Activated CD8-positive, alpha-beta T cell treated with anti-CD3 and anti-CD28 coated beads for 36 hours (primary cell): ENCODE measurements around the gene PDE6H. TPM values are rescaled to one million over a fixed set of nuclear protein-coding genes. Genes with fewer than 3 reads are reported as not detected.

Experiments used
- ATAC-seq: fragments of 200-7000 bp; cut with Tn5 transposase; one replicate; pipeline ENCODE4 v1.10.0; 2021; ENCODE audit warnings: mild to moderate bottlenecking, moderate library complexity
- CTCF ChIA-PET: fragments of 350-600 bp; sonication (Branson Sonifier 250); formaldehyde crosslinking; loops from one replicate; lab custom pipeline; 2021; ENCODE audit warnings: antibody characterized with exemption; lab: Charles Lee
- POLR2A ChIA-PET: fragments of 350-600 bp; sonication (Branson Sonifier 250); formaldehyde crosslinking; loops from one replicate; lab custom pipeline; 2021; ENCODE audit warnings: antibody characterized with exemption; lab: Charles Lee
- DNase-seq: peaks from one replicate; pipeline ENCODE4 v3.0.0-alpha.2; 2020
- H3K27ac Mint-ChIP-seq: one replicate; pipeline ENCODE4 v1.8.0; 2021; ENCODE audit warnings: mild to moderate bottlenecking, mixed read lengths
- H3K27me3 Mint-ChIP-seq: one replicate; pipeline ENCODE4 v1.8.0; 2021; ENCODE audit warnings: mixed read lengths
- H3K36me3 Mint-ChIP-seq: one replicate; pipeline ENCODE4 v1.8.0; 2021; ENCODE audit warnings: low read depth, mixed read lengths
- H3K4me1 Mint-ChIP-seq: one replicate; pipeline ENCODE4 v1.8.0; 2021; ENCODE audit warnings: low read depth, mixed read lengths
- H3K4me3 Mint-ChIP-seq: one replicate; pipeline ENCODE4 v1.8.0; 2021; ENCODE audit warnings: mild to moderate bottlenecking, moderate library complexity, mixed read lengths
- H3K9me3 Mint-ChIP-seq: one replicate; pipeline ENCODE4 v1.8.0; 2021; ENCODE audit warnings: mixed read lengths
- intact Hi-C: fragments of 100-400 bp; cut with micrococcal nuclease; formaldehyde crosslinking; loops from one replicate; pipeline ENCODE4 v1.10.0; 2022
- total RNA-seq, 2 experiments: library from RNA; stranded (reverse); gene quantifications; one replicate each; pipeline ENCODE4 v1.2.3, GENCODE V29; 2021
- TF ChIP-seq, protein P1 (sequence below): fragments of 200-600 bp; IDR thresholded peaks from one replicate; pipeline ENCODE4 v1.8.0; 2022; ENCODE audit warnings: antibody characterized with exemption, mild to moderate bottlenecking

PDE6H gene
- total RNA-seq, 2 experiments from 2014 or later: not detected

DNA sequence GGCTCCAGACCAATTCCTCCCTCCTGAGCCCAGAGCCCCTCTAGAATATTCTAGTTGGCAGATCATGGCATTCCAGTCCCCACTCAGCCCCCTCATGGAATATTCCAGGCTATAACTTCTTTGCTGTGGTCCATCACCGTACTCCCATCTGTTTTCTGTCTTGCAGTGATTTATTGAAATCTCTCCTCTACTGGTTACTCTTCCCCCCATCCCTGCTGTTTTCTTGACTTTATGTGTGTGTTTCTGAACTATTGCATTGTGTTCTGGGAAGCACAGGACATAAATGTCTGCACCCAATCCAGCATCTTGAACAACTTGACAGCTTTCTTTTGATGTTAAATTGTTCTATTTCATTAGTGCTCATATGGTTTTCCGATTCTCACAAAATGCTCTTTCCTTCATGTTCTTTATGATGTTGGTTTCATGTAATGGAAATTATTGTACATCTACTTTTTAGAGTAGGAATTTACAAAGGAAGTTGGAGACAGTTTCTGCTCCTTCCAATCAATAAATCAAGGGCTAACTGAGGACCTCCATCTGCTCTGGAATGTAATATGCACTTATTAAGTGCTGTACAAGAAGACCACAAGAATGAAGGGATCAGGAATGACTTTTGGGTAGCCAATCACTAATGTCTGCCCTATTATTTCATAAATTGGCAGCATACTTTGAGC lies 26.3 kb downstream of the PDE6H start:
- ChIA-PET POLR2A (no interaction called here), CTCF (interaction anchor here (2.3 kb wide), 1 partner anchor 153 kb away, joined by 9 read pairs; no protein-coding TSS in a partner anchor)
- no peaks in the 10 kb centered on the region for H3K36me3 Mint-ChIP-seq
- no peak overlapping the region for H3K4me3 Mint-ChIP-seq
- DNase-seq (no peak), ATAC-seq (no peak)
- TF ChIP-seq, protein P1, sequence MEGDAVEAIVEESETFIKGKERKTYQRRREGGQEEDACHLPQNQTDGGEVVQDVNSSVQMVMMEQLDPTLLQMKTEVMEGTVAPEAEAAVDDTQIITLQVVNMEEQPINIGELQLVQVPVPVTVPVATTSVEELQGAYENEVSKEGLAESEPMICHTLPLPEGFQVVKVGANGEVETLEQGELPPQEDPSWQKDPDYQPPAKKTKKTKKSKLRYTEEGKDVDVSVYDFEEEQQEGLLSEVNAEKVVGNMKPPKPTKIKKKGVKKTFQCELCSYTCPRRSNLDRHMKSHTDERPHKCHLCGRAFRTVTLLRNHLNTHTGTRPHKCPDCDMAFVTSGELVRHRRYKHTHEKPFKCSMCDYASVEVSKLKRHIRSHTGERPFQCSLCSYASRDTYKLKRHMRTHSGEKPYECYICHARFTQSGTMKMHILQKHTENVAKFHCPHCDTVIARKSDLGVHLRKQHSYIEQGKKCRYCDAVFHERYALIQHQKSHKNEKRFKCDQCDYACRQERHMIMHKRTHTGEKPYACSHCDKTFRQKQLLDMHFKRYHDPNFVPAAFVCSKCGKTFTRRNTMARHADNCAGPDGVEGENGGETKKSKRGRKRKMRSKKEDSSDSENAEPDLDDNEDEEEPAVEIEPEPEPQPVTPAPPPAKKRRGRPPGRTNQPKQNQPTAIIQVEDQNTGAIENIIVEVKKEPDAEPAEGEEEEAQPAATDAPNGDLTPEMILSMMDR: no peak
- H3K9me3 Mint-ChIP-seq: no peaks in the 10 kb centered on the region
- intact Hi-C loops: loop anchor here (5.0 kb wide), 1 partner anchor 277 kb away; no protein-coding TSS in a partner anchor
- H3K27ac Mint-ChIP-seq: no peak overlapping the region
- H3K27me3 Mint-ChIP-seq: peaks cover 10% of the 10 kb centered on the region
- peaks cover 16% of the 10 kb centered on the region for H3K4me1 Mint-ChIP-seq

DNA sequence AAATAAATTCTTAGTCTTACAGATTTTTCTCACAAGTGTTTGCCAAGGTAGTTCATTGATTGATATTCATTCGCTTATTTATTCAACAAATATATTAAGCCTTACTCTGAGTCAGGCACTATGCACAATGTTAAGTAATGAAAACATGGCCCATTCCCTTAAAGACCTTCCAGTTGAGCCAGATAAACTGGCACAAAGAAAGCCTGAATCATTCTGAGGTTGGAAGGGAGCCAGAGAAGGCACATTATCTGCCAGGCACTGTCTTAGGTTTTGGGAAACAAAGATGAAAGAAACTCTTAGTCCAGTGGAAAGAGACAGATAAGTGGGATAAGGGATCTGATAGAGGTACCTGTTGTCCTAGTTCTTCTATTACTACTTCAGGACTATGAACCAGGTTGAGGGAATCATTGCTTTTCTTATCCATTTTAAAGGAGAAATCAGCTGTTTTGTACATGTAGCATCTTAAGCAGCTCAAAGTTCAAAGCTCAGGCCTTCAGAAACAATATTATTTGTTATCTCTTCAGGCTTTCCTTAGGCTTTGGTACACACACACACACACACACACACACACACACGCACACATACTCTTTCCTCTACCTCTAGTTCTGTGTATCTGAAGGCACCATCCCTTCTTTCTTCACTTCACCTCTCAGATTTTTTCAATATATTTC lies 27.0 kb downstream of the PDE6H start:
- ChIA-PET CTCF (interaction anchor here (0.7 to 2.3 kb wide), 2 partner anchors 154 to 222 kb away, joined by 3 to 9 read pairs; partner anchors contain the start of gene RERG), POLR2A (no interaction called here)
- Mint-ChIP-seq H3K4me1 (peaks cover 9% of the 10 kb centered on the region), H3K9me3 (no peaks in the 10 kb centered on the region), H3K36me3 (no peaks in the 10 kb centered on the region), H3K27me3 (peaks cover 10% of the 10 kb centered on the region), H3K27ac (no peak overlapping the region), H3K4me3 (no peak overlapping the region)
- DNase-seq: no peak
- no peak for ATAC-seq
- intact Hi-C loops: loop anchor here (5.0 to 10.0 kb wide), 2 partner anchors 225 to 278 kb away; partner anchors contain the start of gene RERG
- TF ChIP-seq, protein P1: no peak

DNA sequence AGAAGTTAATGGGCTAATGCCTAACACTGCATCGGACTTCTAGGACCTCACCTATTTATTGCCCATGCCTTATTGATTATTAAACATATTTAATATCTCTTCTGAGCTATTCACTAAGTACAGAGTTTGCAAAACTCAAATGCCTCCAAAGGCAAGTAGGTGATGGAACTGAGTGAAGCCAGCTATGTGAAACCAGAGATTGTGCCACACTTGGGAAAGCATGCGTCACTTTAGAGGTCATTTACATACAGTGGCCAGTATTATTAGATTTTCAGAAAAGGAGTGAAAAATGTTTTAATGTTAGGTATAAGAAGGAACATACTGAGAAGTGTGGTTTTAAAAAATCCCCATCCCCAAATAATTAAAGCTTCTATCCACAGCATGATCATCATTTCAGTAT lies 27.7 kb downstream of the PDE6H start:
- Mint-ChIP-seq H3K9me3 (no peaks in the 10 kb centered on the region), H3K4me3 (no peak overlapping the region), H3K27ac (no peak overlapping the region), H3K4me1 (peaks cover 1% of the 10 kb centered on the region), H3K27me3 (peaks cover 10% of the 10 kb centered on the region), H3K36me3 (no peaks in the 10 kb centered on the region)
- intact Hi-C loops: loop anchor here (10.0 kb wide), 1 partner anchor 224 kb away; the partner anchor contains the start of gene RERG
- CTCF ChIA-PET: interaction anchor here (0.7 to 2.3 kb wide), 4 partner anchors 65 to 221 kb away, joined by 3 to 9 read pairs (median 3); partner anchors contain the start of gene RERG
- ATAC-seq: no peak
- POLR2A ChIA-PET: no interaction called here
- no peak for DNase-seq
- TF ChIP-seq, protein P1: no peak

DNA sequence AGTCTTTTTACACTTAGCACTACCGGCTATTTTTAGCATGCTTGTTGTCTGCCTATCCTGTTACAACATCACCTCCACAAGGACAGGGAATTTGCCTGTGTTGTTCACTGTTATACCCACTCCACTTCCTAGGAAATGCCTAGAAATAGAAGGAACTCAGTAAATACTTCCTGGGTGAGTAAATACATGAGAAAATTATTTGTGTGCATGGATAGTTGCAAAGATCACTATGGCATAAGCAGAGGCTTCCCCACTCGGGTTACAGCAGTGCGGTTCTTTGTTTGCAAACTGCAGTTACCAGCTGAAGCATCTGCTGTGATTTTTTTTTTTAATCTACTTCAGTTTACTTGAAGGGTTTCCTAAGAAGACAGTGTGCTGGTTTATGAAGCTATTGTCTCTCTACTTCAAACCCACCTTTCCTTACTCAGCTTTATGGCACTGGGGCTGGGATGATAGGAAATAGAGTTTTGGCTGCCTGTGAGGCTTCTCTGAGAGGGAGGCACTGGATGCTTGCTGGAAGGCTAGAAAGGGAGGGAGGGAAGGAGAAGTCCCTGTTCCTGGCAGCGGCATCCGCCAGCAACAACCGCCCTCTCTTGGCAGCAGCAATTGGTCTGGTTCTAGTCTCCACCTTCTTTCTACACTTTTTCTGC lies 29.0 kb downstream of the PDE6H start:
- Mint-ChIP-seq H3K27ac (no peak overlapping the region), H3K36me3 (no peaks in the 10 kb centered on the region), H3K9me3 (no peaks in the 10 kb centered on the region), H3K4me1 (no peaks in the 10 kb centered on the region), H3K4me3 (no peak overlapping the region), H3K27me3 (peaks cover 15% of the 10 kb centered on the region)
- ATAC-seq: no peak
- no peak for DNase-seq
- intact Hi-C loops: loop anchor here (10.0 kb wide), 1 partner anchor 223 kb away; the partner anchor contains the start of gene RERG
- TF ChIP-seq, protein P1: no peak
- ChIA-PET POLR2A (no interaction called here), CTCF (interaction anchor here (0.8 to 2.3 kb wide), 5 partner anchors 9 to 156 kb away, joined by 3 to 9 read pairs (median 3); partner anchors contain the start of gene ERP27)
